Measurements from ENCODE around the gene GPR33.
"Not testable (repeated sequence)": the region's sequence is repeated elsewhere in the genome, so short reads cannot be mapped to it uniquely, and the experiment has no call there.

GPR33 gene

DNA sequence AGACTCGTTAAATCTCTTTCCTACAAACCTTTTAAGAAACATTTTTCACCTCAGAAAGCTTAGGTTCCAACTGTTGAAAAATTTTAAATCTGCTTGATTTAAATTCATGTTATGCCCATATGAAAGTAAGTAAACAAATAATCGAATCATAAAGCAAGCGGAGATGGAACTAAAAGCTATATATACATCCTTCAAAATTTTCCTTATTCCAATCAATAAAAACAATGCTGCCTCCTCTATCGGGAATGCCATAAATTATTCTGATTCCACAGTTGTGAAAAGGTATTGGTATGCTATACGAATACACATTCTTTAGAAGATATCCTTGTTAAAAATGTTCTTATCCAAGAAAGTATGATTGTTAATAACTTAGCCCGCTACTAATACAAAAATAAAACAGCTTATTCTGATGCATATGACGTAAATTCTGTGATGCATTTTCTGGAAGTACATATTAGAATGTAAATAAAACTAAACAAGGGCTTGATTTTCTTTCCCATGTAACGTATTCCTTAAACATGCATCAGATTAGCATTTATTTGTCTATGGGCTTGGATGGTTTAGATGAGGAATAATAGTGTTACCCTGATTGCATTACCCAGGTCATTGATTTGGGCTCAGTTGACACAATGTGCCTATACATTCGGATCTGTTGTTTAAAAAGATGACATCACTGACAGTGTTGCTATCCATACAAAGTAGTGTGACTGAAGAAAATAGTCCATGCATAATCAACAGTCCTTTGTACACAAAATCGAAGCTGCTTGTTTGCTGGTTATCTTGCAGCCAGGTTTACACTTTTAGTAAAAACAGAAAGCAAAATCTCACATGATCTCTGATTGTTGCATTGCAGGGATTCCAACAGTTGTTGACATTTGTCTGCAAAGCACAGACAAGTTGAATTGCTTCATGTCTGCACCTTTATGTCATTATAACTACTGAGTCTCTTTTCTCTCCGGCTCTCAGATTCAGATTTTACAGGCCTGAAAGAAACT lies 29.9 kb downstream of the GPR33 start:
- DNase-seq, result no peak

DNA sequence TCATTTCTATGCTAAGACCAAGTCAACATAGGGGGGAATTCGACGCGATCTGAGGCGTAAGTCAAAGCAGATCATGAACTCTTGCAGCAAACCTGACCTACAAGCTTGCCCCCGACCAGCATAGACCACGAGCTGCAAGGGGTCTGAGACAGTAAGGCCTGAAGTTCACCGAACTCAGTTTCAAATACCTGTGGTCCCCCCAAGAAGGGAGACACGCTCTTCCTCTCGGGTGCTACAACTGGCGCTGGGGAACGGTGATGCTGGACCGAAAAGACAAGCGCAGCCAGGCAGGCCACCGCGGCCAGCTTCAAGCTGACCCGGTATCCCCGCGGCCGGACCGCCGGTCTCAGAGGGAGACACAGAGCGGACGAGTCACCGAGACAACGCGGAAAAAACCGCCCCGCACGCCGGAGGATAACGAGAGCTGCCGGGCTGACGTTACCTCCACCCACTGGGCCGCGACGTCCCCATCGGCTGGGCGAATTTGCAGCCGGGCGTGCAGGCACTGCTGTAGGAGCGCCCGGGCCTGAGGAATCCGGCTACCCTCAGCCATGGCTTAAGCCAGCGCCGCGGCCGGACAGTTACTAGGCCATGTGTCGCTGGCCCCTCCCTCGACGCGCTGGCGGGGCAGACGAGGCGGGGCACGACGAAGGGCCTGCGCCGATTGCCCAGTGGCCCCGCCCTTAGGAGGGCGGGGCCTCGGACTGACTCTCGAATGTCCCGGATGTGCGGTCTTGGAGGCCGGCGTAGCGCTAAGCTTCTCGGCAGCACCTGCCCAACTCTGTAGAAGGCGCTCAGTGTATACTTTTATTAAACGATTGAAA lies 30.8 kb downstream of the GPR33 start, which contains the start of gene DTD2:
Gene DTD2 (minus strand): TSS at position 666 of the 824 bp plus-strand sequence. CDS start 113 bp downstream, at position 553.
- peak; percentile 97 for DNase-seq

DNA sequence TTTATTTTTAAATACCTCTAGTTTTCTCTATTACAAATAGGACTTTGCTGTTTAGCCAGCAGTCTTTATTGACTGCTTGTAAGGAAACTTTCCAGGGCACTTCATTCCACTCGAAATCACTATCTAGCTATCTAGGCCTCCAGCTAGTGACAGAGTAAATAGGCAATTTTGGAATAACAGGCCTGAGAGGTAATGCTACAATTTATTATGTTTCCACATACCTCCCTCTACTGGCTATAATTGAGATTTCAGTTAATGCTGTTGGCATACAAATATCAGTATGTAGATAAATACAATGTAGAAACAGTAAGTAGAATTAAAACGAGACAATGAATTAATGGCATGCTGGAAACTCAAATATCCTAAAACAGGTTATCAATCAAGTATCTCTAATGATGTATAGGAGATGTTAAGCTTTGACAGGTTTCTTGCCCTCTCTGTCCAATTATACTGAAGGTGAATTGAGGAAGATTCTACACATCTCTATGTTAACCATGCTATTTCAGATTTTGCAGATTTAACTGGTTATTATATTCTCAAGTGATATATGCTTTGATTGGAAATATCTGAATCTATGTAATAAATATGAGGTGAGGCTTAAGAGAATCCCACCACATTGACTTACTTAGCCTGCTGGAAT lies 37.7 kb downstream of the GPR33 start:
- DNase-seq, result peak; percentile 53

DNA sequence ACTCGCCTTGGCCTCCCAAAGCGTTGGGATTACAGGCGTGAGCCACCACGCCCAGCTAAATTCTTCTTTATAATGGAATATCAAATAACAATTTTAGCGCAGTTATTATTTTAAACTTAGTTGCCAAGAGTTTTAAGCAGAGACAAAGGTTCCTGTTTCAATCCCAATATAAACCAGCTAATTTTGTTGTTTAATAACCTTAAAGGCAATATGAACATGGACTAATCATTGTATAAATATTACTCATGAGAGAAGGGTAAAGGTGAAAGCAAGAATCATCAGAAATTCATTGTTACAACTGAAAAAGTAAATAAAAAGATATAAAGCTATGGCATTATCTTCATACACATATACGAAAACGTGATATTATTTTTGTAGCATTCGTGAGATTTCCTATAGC lies 38.7 kb downstream of the GPR33 start:
- no peak for DNase-seq

DNA sequence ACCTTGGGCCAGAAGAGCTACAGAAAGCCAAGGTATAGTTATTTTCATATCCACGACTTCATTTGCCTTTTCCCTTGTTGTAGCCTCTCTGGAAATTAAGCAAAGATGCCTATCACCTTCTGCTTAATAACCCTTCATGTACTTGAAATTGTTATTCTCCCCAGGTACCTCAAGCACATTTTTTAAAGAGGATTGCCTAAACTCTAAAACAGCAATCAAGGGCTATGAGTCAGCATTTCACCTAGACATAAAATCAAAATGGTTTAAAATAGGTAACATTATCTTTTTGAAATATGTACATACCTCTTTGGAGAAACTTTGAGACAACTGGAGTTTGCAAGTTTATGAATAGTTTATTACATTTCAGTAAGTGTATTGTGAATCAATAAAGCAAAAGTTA lies 42.1 kb downstream of the GPR33 start:
- DNase-seq, result no peak

DNA sequence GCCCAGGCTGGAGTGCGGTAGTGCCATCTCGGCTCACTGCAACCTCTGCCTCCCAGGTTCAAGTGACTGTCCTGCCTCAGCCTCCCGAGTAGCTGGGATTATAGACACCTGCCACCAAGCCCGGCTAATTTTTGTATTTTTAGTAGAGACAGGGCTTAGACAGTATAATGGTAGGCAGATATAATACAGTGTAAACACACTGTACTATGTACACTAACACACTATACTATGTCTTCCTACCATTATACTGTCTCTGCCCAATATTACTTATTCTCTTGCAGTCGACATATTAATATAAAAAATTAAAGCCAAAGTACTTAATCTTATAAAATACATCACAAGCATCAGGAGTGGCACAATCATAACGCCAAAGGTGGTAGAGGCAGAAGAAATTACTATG lies 45.6 kb downstream of the GPR33 start:
- DNase-seq, result no peak

DNA sequence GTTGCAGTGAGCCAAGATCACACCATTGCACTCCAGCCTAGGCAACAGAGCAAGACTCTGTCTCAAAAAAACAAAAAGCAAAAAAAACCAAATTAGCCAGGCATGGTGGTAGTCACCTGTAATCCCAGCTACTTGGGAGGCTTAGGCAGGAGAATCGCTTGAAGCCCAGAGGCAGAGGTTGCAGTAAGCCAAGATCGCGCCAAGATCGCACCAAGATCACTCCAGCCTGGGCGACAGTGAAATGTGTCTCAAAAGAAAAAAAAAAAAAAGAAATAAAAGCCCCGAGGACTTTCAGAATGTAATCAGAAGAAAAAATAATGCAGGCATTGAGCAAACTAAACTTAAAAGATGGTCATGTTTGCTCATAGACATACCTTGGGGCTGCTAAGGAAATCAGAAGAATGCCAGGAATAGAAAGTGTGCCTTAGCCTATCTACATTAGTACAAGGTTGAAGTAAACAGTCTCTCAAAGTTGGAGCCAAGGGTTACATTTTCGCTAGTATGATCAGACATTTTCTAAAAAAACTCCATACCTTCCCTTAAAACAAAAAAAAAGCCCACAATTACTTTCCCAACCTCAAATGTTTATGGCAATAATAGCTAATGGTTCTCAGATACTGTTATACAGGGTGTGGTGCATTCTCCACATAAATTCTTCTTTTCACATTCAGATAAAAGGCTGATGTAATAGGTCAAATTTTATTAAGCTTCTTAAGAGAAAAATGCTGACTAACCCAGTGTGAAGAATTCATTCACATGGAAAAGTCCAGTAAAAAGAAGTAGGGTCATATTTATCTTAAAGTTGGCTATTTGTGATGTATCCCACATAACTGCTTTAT lies 46.3 kb downstream of the GPR33 start:
- DNase-seq, result no peak

DNA sequence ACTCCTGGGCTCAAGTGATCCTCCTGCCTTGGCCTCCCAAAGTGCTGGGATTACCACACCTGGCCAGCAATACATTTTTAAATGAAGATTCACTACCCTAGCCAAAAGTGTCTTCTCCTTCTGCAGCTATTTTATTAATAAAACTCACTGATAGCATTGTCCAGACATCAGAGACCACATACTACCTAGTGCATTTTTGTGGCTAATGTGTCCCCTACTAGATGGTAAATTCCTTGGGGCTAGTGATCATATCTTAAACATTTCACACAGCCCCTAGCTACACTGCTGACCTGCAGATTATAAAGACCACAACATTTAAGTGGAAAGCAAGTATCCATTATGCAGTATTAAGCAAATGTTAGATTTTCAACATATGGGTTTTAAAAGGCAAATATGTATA lies 47.6 kb downstream of the GPR33 start:
- DNase-seq, result no peak

DNA sequence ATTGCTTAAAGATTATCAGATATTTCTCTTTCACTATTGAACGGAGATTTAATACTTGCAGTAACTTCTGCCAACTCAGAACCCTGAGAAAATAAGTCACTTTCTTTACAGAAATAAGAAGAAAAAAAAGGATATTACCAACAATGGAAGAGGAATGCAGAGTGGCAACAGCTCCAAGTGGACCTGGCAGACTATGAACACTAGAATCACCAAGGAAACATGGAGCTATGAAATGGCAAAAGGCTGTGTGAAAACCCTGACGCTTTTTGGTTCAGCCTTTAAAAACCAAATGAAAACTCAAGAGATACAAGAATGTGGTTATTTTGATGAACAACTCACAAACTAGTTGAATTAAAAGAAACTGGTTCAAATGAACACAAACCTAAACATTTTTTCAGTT lies 48.3 kb downstream of the GPR33 start:
- no peak for DNase-seq

DNA sequence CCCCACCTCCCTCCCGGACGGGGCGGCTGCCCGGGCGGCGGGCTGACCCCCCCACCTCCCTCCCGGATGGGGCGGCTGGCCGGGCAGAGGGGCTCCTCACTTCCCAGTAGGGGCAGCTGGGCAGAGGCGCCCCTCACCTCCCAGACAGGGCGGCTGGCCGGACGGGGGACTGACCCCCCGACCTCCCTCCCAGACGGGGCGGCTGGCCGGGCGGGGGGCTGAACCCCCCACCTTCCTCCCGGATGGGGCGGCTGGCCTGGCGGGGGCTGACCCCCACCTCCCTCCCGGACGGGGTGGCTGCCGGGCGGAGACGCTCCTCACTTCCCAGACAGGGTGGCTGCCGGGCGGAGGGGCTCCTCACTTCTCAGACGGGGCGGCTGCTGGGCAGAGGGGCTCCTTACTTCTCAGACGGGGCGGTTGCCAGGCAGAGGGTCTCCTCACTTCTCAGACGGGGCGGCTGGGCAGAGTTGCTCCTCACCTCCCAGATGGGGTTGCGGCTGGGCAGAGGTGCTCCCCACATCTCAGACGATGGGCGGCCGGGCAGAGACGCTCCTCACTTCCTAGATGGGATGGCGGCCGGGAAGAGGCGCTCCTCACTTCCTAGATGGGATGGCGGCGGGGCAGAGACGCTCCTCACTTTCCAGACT lies 50.7 kb downstream of the GPR33 start:
- DNase-seq, result not testable (repeated sequence)

DNA sequence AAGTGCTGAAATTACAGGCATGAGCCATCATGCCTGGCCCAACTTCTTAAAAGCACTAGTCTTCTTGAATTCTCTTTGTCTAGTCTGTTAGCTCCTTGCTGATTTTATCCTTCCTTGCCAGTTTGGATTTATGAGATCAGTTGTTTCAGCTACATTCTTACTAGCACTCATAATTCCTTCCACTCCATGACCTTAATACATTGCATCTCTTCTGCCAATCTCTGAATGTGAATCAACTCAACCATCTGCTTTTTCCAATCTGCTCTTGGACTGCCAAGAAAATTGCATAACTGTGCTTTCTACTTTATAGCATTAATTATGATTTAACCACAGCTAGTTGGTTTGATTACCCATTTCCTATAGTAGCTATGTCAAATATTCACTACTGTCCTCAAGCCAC lies 52.6 kb downstream of the GPR33 start:
- no peak for DNase-seq
